H1 (cell line): ENCODE data around the gene KLHL10. TPM values are rescaled to one million over a fixed set of nuclear protein-coding genes. Genes with fewer than 3 reads are reported as not detected.

Experiments
- EP300 ChIP-seq, 2 experiments: IDR thresholded peaks; 1 replicate in 1 of 2; 2 replicates in 1 of 2; pipeline ENCODE4 v1.6.1; 2011 to 2012; ENCODE audit warnings: low read depth in 2 of 2, low read length in 2 of 2, mild to moderate bottlenecking in 2 of 2, borderline replicate concordance in 1 of 2, inconsistent platforms in 1 of 2, moderate library complexity in 1 of 2
- NANOG ChIP-seq: IDR thresholded peaks from 2 replicates; pipeline ENCODE4 v1.6.1; 2011; ENCODE audit warnings: low read length, low read depth, mild to moderate bottlenecking, inconsistent platforms; ENCODE audit not compliant: insufficient read depth, poor library complexity, severe bottlenecking
- RAD21 ChIP-seq, 2 experiments: IDR thresholded peaks in 1 of 2; conservative IDR thresholded peaks in 1 of 2; 2 replicates each; pipeline ENCODE4 v1.6.1; 2011; ENCODE audit warnings: low read depth in 2 of 2, low read length in 2 of 2, improper control_type of control experiment in 1 of 2, inconsistent platforms in 1 of 2, mild to moderate bottlenecking in 1 of 2, moderate library complexity in 1 of 2
- SIN3A ChIP-seq, 2 experiments: IDR thresholded peaks in 1 of 2; conservative IDR thresholded peaks in 1 of 2; 2 replicates each; pipeline ENCODE4 v1.6.1; 2011 to 2012; ENCODE audit warnings: low read length in 2 of 2, improper control_type of control experiment in 1 of 2, low read depth in 1 of 2, mild to moderate bottlenecking in 1 of 2
- SIRT6 ChIP-seq: IDR thresholded peaks from one replicate; pipeline ENCODE4 v1.7.1; 2012; ENCODE audit warnings: low read length, inconsistent platforms
- TAF1 ChIP-seq: IDR thresholded peaks from 2 replicates; pipeline ENCODE4 v1.6.1; 2011; ENCODE audit warnings: mild to moderate bottlenecking, low read depth, low read length
- TAF7 ChIP-seq: optimal IDR thresholded peaks from 2 replicates; pipeline ENCODE3; 2011; ENCODE audit warnings: low read depth, mild to moderate bottlenecking, inconsistent platforms, low read length, moderate library complexity, borderline replicate concordance
- YY1 ChIP-seq: IDR thresholded peaks from 2 replicates; pipeline ENCODE4 v1.6.1; 2011; ENCODE audit warnings: low read depth, mild to moderate bottlenecking, low read length
- polyA plus RNA-seq, 7 experiments: library from polyadenylated mRNA; depleted of rRNA in 3 of 7; stranded (reverse) in 5 of 7; unstranded in 2 of 7; fragments of >200 nt in 5 of 7; fragments of 200-250 nt in 2 of 7; gene quantifications; 1 replicate in 5 of 7; 2 replicates in 1 of 7; 4 replicates in 1 of 7; pipeline versions ENCODE4 v1.2.1 to v1.2.3, GENCODE V29; 2011 to 2013; ENCODE audit warnings: missing spikeins in 2 of 7, mixed read lengths in 2 of 7
- total RNA-seq: library from RNA; stranded (reverse); fragmentation: NEBNext Ultra II Directional; extraction: Animal tissue kit (Norgen Biotek cat#: 25700); gene quantifications from 2 replicates; pipeline ENCODE4 v1.2.1, GENCODE V29; 2021
- TF ChIP-seq, protein P1 (sequence below): fragments of 300-600 bp; sonication (generic); IDR thresholded peaks from 2 replicates; pipeline ENCODE4 v1.7.1; 2012; ENCODE audit warnings: low read length, moderate library complexity, mild to moderate bottlenecking, inconsistent platforms; ENCODE audit not compliant: insufficient replicate concordance

The KLHL10 gene
- total and polyA plus RNA-seq, 2 of the 8 experiments (the other 6 are each of a cell fraction or from before 2014, with no cell fraction given) = 0.19 to 0.26 TPM

DNA sequence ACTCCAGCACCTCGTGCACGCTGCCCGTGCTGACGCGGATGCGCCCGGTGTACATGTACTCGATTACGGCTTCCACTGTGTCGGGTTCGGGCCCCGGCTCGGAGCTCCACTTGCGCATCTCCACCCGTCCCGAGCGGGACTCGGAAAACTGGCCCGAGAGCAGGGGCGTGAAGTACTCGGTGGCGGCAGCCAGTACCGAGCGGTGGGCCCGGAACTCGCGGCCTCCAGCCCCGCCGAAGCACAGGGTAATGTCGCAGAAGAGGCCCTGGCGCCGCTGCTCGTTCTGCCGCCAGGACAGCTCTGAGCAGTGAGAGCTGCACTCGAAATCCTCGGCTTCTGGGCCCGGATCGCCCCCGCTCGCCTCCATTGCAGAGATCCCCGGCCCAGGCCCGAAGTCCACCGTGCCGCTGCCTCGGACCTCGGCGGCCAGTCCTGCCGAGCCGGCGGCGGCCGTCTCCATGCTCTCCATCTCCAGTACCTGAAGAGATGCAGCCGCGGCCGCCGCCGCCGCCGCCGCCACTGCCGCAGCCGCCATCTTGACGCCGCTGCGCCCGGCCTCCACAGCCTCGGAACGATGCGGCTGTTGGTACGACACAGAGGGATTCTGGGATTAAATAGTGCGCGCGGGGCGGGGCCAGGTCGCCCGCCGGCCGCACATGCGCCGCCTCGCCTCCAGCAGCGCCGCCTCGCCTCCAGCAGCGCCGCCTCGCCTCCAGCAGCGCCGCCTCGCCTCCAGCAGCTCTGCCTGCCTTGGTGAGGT lies 27.4 kb downstream of the KLHL10 start, which contains the start of gene KLHL11 (continued):
- TF ChIP-seq, protein P1, sequence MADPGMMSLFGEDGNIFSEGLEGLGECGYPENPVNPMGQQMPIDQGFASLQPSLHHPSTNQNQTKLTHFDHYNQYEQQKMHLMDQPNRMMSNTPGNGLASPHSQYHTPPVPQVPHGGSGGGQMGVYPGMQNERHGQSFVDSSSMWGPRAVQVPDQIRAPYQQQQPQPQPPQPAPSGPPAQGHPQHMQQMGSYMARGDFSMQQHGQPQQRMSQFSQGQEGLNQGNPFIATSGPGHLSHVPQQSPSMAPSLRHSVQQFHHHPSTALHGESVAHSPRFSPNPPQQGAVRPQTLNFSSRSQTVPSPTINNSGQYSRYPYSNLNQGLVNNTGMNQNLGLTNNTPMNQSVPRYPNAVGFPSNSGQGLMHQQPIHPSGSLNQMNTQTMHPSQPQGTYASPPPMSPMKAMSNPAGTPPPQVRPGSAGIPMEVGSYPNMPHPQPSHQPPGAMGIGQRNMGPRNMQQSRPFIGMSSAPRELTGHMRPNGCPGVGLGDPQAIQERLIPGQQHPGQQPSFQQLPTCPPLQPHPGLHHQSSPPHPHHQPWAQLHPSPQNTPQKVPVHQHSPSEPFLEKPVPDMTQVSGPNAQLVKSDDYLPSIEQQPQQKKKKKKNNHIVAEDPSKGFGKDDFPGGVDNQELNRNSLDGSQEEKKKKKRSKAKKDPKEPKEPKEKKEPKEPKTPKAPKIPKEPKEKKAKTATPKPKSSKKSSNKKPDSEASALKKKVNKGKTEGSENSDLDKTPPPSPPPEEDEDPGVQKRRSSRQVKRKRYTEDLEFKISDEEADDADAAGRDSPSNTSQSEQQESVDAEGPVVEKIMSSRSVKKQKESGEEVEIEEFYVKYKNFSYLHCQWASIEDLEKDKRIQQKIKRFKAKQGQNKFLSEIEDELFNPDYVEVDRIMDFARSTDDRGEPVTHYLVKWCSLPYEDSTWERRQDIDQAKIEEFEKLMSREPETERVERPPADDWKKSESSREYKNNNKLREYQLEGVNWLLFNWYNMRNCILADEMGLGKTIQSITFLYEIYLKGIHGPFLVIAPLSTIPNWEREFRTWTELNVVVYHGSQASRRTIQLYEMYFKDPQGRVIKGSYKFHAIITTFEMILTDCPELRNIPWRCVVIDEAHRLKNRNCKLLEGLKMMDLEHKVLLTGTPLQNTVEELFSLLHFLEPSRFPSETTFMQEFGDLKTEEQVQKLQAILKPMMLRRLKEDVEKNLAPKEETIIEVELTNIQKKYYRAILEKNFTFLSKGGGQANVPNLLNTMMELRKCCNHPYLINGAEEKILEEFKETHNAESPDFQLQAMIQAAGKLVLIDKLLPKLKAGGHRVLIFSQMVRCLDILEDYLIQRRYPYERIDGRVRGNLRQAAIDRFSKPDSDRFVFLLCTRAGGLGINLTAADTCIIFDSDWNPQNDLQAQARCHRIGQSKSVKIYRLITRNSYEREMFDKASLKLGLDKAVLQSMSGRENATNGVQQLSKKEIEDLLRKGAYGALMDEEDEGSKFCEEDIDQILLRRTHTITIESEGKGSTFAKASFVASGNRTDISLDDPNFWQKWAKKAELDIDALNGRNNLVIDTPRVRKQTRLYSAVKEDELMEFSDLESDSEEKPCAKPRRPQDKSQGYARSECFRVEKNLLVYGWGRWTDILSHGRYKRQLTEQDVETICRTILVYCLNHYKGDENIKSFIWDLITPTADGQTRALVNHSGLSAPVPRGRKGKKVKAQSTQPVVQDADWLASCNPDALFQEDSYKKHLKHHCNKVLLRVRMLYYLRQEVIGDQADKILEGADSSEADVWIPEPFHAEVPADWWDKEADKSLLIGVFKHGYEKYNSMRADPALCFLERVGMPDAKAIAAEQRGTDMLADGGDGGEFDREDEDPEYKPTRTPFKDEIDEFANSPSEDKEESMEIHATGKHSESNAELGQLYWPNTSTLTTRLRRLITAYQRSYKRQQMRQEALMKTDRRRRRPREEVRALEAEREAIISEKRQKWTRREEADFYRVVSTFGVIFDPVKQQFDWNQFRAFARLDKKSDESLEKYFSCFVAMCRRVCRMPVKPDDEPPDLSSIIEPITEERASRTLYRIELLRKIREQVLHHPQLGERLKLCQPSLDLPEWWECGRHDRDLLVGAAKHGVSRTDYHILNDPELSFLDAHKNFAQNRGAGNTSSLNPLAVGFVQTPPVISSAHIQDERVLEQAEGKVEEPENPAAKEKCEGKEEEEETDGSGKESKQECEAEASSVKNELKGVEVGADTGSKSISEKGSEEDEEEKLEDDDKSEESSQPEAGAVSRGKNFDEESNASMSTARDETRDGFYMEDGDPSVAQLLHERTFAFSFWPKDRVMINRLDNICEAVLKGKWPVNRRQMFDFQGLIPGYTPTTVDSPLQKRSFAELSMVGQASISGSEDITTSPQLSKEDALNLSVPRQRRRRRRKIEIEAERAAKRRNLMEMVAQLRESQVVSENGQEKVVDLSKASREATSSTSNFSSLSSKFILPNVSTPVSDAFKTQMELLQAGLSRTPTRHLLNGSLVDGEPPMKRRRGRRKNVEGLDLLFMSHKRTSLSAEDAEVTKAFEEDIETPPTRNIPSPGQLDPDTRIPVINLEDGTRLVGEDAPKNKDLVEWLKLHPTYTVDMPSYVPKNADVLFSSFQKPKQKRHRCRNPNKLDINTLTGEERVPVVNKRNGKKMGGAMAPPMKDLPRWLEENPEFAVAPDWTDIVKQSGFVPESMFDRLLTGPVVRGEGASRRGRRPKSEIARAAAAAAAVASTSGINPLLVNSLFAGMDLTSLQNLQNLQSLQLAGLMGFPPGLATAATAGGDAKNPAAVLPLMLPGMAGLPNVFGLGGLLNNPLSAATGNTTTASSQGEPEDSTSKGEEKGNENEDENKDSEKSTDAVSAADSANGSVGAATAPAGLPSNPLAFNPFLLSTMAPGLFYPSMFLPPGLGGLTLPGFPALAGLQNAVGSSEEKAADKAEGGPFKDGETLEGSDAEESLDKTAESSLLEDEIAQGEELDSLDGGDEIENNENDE = no peak
- peak in 1 of 2 experiments; percentile 56; a peak in 1 of 3 replicates for TF ChIP-seq EP300 (IDR thresholded peaks at IDR 0.05; ENCODE audit: borderline replicate concordance in 1 of 2, low read depth in 2 of 2, low read length in 2 of 2)
- TF ChIP-seq TAF7 = peak; percentile 87
- TF ChIP-seq RAD21 (IDR thresholded peaks at IDR 0.05 in 1 of 2, conservative IDR thresholded peaks at IDR 0.05 in 1 of 2; ENCODE audit: low read depth in 2 of 2, low read length in 2 of 2) = peak in 1 of 2 experiments; percentile 0; a peak in 2 of 4 replicates
- peak; percentile 14 for TF ChIP-seq NANOG
- TF ChIP-seq TAF1 = peak; percentile 94
- TF ChIP-seq SIN3A (conservative IDR thresholded peaks at IDR 0.05 in 1 of 2, IDR thresholded peaks at IDR 0.05 in 1 of 2; ENCODE audit: low read depth in 1 of 2, low read length in 2 of 2) = peak in 1 of 2 experiments; percentile 63; a peak in 1 of 4 replicates
- no peak for TF ChIP-seq SIRT6
- peak; percentile 97 for TF ChIP-seq YY1
